ENCODE results near the gene TBC1D17. TPM values are rescaled to one million over a fixed set of nuclear protein-coding genes. Genes with fewer than 3 reads are reported as not detected.

Gene TBC1D17
- polyA plus RNA-seq, 1 donor from 2014 or later = 13.1 TPM

DNA sequence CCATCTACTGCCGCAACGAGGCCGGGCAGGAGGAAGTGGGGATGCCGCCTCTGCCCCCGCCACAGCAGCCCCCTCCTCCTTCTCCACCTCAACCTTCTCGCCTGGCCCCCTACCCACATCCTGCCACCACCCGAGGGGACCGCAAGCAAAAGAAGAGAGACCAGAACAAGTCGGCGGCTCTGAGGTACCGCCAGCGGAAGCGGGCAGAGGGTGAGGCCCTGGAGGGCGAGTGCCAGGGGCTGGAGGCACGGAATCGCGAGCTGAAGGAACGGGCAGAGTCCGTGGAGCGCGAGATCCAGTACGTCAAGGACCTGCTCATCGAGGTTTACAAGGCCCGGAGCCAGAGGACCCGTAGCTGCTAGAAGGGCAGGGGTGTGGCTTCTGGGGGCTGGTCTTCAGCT is 55.2 kb downstream of the TBC1D17 start:
- no peaks in the 10 kb centered on the region for H3K36me3 ChIP-seq (ENCODE audit: insufficient read depth, low read length)
- no peak overlapping the region for H3K27ac ChIP-seq (ENCODE audit: low read length)
- no peaks in the 10 kb centered on the region for H3F3A ChIP-seq (ENCODE audit: insufficient read depth, low read length, poor library complexity, severe bottlenecking)
- H3K4me3 ChIP-seq (ENCODE audit: low read length) = no peak overlapping the region
- no peaks in the 10 kb centered on the region for H3K9me3 ChIP-seq (ENCODE audit: low read length)
- no peaks in the 10 kb centered on the region for H3K9me2 ChIP-seq (ENCODE audit: insufficient read depth, low read length)
- no peak overlapping the region for H3K4me2 ChIP-seq (ENCODE audit: low read length)
- H4K20me1 ChIP-seq (ENCODE audit: insufficient read depth) = no peaks in the 10 kb centered on the region
- H3K79me2 ChIP-seq (replicated peaks; ENCODE audit: insufficient read depth, low read length) = peaks cover 13% of the 10 kb centered on the region
- no peak overlapping the region for H3K9ac ChIP-seq (ENCODE audit: low read length)
- no peak for TF ChIP-seq EP300 (conservative IDR thresholded peaks at IDR 0.05; ENCODE audit: poor library complexity, severe bottlenecking)
- TF ChIP-seq SMC3 (conservative IDR thresholded peaks at IDR 0.05; ENCODE audit: poor library complexity) = no peak
- TF ChIP-seq, protein P1, sequence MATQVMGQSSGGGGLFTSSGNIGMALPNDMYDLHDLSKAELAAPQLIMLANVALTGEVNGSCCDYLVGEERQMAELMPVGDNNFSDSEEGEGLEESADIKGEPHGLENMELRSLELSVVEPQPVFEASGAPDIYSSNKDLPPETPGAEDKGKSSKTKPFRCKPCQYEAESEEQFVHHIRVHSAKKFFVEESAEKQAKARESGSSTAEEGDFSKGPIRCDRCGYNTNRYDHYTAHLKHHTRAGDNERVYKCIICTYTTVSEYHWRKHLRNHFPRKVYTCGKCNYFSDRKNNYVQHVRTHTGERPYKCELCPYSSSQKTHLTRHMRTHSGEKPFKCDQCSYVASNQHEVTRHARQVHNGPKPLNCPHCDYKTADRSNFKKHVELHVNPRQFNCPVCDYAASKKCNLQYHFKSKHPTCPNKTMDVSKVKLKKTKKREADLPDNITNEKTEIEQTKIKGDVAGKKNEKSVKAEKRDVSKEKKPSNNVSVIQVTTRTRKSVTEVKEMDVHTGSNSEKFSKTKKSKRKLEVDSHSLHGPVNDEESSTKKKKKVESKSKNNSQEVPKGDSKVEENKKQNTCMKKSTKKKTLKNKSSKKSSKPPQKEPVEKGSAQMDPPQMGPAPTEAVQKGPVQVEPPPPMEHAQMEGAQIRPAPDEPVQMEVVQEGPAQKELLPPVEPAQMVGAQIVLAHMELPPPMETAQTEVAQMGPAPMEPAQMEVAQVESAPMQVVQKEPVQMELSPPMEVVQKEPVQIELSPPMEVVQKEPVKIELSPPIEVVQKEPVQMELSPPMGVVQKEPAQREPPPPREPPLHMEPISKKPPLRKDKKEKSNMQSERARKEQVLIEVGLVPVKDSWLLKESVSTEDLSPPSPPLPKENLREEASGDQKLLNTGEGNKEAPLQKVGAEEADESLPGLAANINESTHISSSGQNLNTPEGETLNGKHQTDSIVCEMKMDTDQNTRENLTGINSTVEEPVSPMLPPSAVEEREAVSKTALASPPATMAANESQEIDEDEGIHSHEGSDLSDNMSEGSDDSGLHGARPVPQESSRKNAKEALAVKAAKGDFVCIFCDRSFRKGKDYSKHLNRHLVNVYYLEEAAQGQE (IDR thresholded peaks at IDR 0.05; ENCODE audit: borderline replicate concordance) = no peak
- no peak for TF ChIP-seq MXI1 (conservative IDR thresholded peaks at IDR 0.05; ENCODE audit: poor library complexity, severe bottlenecking)
- TF ChIP-seq, protein P2, sequence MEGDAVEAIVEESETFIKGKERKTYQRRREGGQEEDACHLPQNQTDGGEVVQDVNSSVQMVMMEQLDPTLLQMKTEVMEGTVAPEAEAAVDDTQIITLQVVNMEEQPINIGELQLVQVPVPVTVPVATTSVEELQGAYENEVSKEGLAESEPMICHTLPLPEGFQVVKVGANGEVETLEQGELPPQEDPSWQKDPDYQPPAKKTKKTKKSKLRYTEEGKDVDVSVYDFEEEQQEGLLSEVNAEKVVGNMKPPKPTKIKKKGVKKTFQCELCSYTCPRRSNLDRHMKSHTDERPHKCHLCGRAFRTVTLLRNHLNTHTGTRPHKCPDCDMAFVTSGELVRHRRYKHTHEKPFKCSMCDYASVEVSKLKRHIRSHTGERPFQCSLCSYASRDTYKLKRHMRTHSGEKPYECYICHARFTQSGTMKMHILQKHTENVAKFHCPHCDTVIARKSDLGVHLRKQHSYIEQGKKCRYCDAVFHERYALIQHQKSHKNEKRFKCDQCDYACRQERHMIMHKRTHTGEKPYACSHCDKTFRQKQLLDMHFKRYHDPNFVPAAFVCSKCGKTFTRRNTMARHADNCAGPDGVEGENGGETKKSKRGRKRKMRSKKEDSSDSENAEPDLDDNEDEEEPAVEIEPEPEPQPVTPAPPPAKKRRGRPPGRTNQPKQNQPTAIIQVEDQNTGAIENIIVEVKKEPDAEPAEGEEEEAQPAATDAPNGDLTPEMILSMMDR (IDR thresholded peaks at IDR 0.05; ENCODE audit: poor library complexity, severe bottlenecking) = no peak
- TF ChIP-seq RAD21 (conservative IDR thresholded peaks at IDR 0.05) = no peak
- TF ChIP-seq EZH2 (IDR thresholded peaks at IDR 0.05; ENCODE audit: borderline replicate concordance, insufficient read depth, low read length, poor library complexity, severe bottlenecking) = no peak
- no peak for TF ChIP-seq POLR2AphosphoS5 (IDR thresholded peaks at IDR 0.05)
- TF ChIP-seq TAF1 (IDR thresholded peaks at IDR 0.05; ENCODE audit: low read depth) = no peak
- no peaks in the 10 kb centered on the region for H3K27me3 ChIP-seq (ENCODE audit: insufficient read depth, low read depth, low read length)
- H2AFZ ChIP-seq (ENCODE audit: low read depth, low read length) = no peak overlapping the region

DNA sequence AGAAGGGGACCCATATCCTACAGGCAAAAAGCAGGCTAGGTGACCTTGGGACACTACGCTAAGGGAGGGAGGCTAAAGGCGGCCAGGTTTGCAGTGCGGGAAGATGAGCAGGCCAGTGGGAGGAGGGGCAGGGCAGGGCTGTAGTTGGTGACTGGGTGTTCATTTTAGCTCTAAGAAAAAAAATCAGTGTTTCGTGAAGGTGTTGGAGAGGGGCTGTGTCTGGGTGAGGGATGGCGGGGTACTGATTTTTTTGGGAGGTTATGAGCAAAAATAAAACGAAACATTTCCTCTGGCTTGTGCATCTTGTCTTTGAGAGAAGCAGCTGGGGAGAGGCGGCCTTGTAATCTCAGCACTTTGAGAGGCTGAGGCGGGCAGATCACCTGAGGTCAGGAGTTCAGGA is 56.1 kb downstream of the TBC1D17 start:
- no peaks in the 10 kb centered on the region for H3K9me2 ChIP-seq (ENCODE audit: insufficient read depth, low read length)
- TF ChIP-seq EZH2 (IDR thresholded peaks at IDR 0.05; ENCODE audit: borderline replicate concordance, insufficient read depth, low read length, poor library complexity, severe bottlenecking) (no peak), SMC3 (conservative IDR thresholded peaks at IDR 0.05; ENCODE audit: poor library complexity) (no peak), RAD21 (conservative IDR thresholded peaks at IDR 0.05) (no peak), MXI1 (conservative IDR thresholded peaks at IDR 0.05; ENCODE audit: poor library complexity, severe bottlenecking) (no peak), POLR2AphosphoS5 (IDR thresholded peaks at IDR 0.05) (no peak), EP300 (conservative IDR thresholded peaks at IDR 0.05; ENCODE audit: poor library complexity, severe bottlenecking) (no peak)
- no peak overlapping the region for H3K4me3 ChIP-seq (ENCODE audit: low read length)
- no peak overlapping the region for H2AFZ ChIP-seq (ENCODE audit: low read depth, low read length)
- no peak overlapping the region for H3K9ac ChIP-seq (ENCODE audit: low read length)
- H4K20me1 ChIP-seq (ENCODE audit: insufficient read depth) = no peaks in the 10 kb centered on the region
- H3K79me2 ChIP-seq (replicated peaks; ENCODE audit: insufficient read depth, low read length) = peaks cover 5% of the 10 kb centered on the region
- no peaks in the 10 kb centered on the region for H3K9me3 ChIP-seq (ENCODE audit: low read length)
- H3F3A ChIP-seq (ENCODE audit: insufficient read depth, low read length, poor library complexity, severe bottlenecking) = no peaks in the 10 kb centered on the region
- H3K27ac ChIP-seq (ENCODE audit: low read length) = no peak overlapping the region
- H3K27me3 ChIP-seq (ENCODE audit: insufficient read depth, low read depth, low read length) = no peaks in the 10 kb centered on the region
- no peaks in the 10 kb centered on the region for H3K36me3 ChIP-seq (ENCODE audit: insufficient read depth, low read length)
- H3K4me2 ChIP-seq (ENCODE audit: low read length) = no peak overlapping the region

Data from neural cell (in vitro differentiated cells).